ENCODE results near the gene ZMYM1.
"Not testable (repeated sequence)": the region's sequence is repeated elsewhere in the genome, so short reads cannot be mapped to it uniquely, and the experiment has no call there.

The ZMYM1 gene

GRCh38 chr1:35080171-35080854 lies 1.1 kb downstream of the ZMYM1 start:
- no peak for DNase-seq

- DNase-seq: no peak
These were observed 6.2 kb downstream of the ZMYM1 start for GRCh38 chr1:35085421-35085820.

- DNase-seq: no peak
These were observed 18.0 kb downstream of the ZMYM1 start for GRCh38 chr1:35097224-35097623.

- DNase-seq: no peak
These were observed 31.9 kb downstream of the ZMYM1 start for GRCh38 chr1:35111106-35111505.

GRCh38 chr1:35112668-35113067 lies 33.5 kb downstream of the ZMYM1 start:
- DNase-seq: no peak

- DNase-seq: no peak
These were observed 36.5 kb downstream of the ZMYM1 start for GRCh38 chr1:35115459-35116383.

GRCh38 chr1:35120458-35121133 lies 41.4 kb downstream of the ZMYM1 start:
- DNase-seq: no peak

GRCh38 chr1:35122311-35122710 lies 43.1 kb downstream of the ZMYM1 start:
- no peak for DNase-seq

GRCh38 chr1:35126546-35126945 lies 47.4 kb downstream of the ZMYM1 start:
- DNase-seq: no peak

GRCh38 chr1:35129080-35129479 lies 49.9 kb downstream of the ZMYM1 start:
- no peak for DNase-seq

- no peak for DNase-seq
These were observed 57.6 kb downstream of the ZMYM1 start for GRCh38 chr1:35136780-35137179.

GRCh38 chr1:35137590-35137989 lies 58.4 kb downstream of the ZMYM1 start:
- not testable (repeated sequence) for DNase-seq

- not testable (repeated sequence) for DNase-seq
These were observed 63.1 kb downstream of the ZMYM1 start for GRCh38 chr1:35142294-35142693.

GRCh38 chr1:35142728-35143127 lies 63.5 kb downstream of the ZMYM1 start:
- not testable (repeated sequence) for DNase-seq

GRCh38 chr1:35143737-35144508 lies 64.7 kb downstream of the ZMYM1 start:
- no peak for DNase-seq

- not testable (repeated sequence) for DNase-seq
These were observed 66.8 kb downstream of the ZMYM1 start for GRCh38 chr1:35145892-35146549.

- DNase-seq: no peak
These were observed 72.0 kb downstream of the ZMYM1 start for GRCh38 chr1:35151220-35151619.

- no peak for DNase-seq
These were observed 85.7 kb downstream of the ZMYM1 start for GRCh38 chr1:35164893-35165292.

Measured in T1000 (cell line).